ENCODE results near the gene SPHK1. TPM values are rescaled to one million over a fixed set of nuclear protein-coding genes. Genes with fewer than 3 reads are reported as not detected.

The SPHK1 gene
- polyA plus RNA-seq, 1 of the 3 experiments (the other 2 are of a cell fraction), result 12.3 TPM

- TF ChIP-seq USF2 (IDR thresholded peaks at IDR 0.05; ENCODE audit: borderline replicate concordance, low read depth, low read length), result no peak
- TF ChIP-seq ZBTB33 (IDR thresholded peaks at IDR 0.05; ENCODE audit: borderline replicate concordance, low read depth), result no peak
- TF ChIP-seq RAD21 (IDR thresholded peaks at IDR 0.05; ENCODE audit: low read length), result no peak
- TF ChIP-seq SMC3 (IDR thresholded peaks at IDR 0.05; ENCODE audit: low read depth, low read length), result no peak
- TF ChIP-seq RFX5 (IDR thresholded peaks at IDR 0.05; ENCODE audit: low read length), result no peak
- no peak for TF ChIP-seq IRF3 (IDR thresholded peaks at IDR 0.05; ENCODE audit: low read depth, low read length)
- no peak for TF ChIP-seq TEAD4 (IDR thresholded peaks at IDR 0.05; ENCODE audit: borderline replicate concordance, insufficient read depth)
- no peak for TF ChIP-seq MEF2A (IDR thresholded peaks at IDR 0.05; ENCODE audit: borderline replicate concordance, low read depth)
Measured at GRCh38 chr17:76341301-76341700, 43.1 kb upstream of the SPHK1 start (continued).

- CTCF ChIA-PET, result interaction anchor here (1.4 to 3.8 kb wide), 3 partner anchors 10 to 222 kb away, joined by 4 to 19 read pairs (median 10); partner anchors contain the start of gene SPHK1
- Histone ChIP-seq H3K4me3 (ENCODE audit: low read depth in 2 of 2, low read length in 1 of 2) (no peak overlapping the region), H3K9me3 (no peaks in the 10 kb centered on the region), H3K9ac (no peak overlapping the region), H3K9me2 (no peaks in the 10 kb centered on the region), H3K4me2 (no peak overlapping the region), H3K4me1 (ENCODE audit: control insufficient read depth in 1 of 2, insufficient read depth in 2 of 2, low read depth in 1 of 2, low read length in 1 of 2) (no peaks in the 10 kb centered on the region), H2AFZ (ENCODE audit: low read depth) (no peak overlapping the region), H3K79me2 (ENCODE audit: insufficient read depth) (peaks cover 44% of the 10 kb centered on the region), H4K20me1 (ENCODE audit: insufficient read depth) (0 out of 2 replicates have a peak, but pooled peaks cover 3% of the 10 kb centered on the region), H3K36me3 (replicated peaks in 1 of 2; ENCODE audit: control insufficient read depth in 1 of 2, insufficient read depth in 2 of 2, low read length in 1 of 2) (peaks cover 17 to 47% of the 10 kb centered on the region in 2 experiments), H3K27me3 (ENCODE audit: insufficient read depth) (no peaks in the 10 kb centered on the region), H3F3A (replicated peaks; ENCODE audit: insufficient read depth) (no peaks in the 10 kb centered on the region), H3K27ac (ENCODE audit: low read depth in 2 of 2, low read length in 1 of 2) (no peak overlapping the region)
- TF ChIP-seq FOXJ3 (CRISPR knock-in tag; IDR thresholded peaks at IDR 0.05) (peak; percentile 78), MAX (IDR thresholded peaks at IDR 0.05; ENCODE audit: low read depth) (no peak), GATA2 (CRISPR knock-in tag; IDR thresholded peaks at IDR 0.05) (peak; percentile 81), SMC3 (IDR thresholded peaks at IDR 0.05; ENCODE audit: low read depth, low read length) (no peak), USF1 (IDR thresholded peaks at IDR 0.05; ENCODE audit: borderline replicate concordance, low read depth) (no peak), EP300 (IDR thresholded peaks at IDR 0.05; ENCODE audit: borderline replicate concordance in 1 of 2, low read depth in 1 of 2, low read length in 1 of 2) (peak in 1 of 2 experiments; percentile 27; a peak in 1 of 4 replicates), TAF1 (IDR thresholded peaks at IDR 0.05; ENCODE audit: borderline replicate concordance, low read depth, low read length) (no peak), RAD21 (IDR thresholded peaks at IDR 0.05; ENCODE audit: low read length) (no peak), GABPA (IDR thresholded peaks at IDR 0.05; ENCODE audit: low read depth) (no peak), FOXM1 (IDR thresholded peaks at IDR 0.05; ENCODE audit: low read depth) (no peak), USF2 (IDR thresholded peaks at IDR 0.05; ENCODE audit: borderline replicate concordance, low read depth, low read length) (no peak), ELF1 (IDR thresholded peaks at IDR 0.05) (no peak), NFIC (IDR thresholded peaks at IDR 0.05; ENCODE audit: borderline replicate concordance) (no peak), POLR2AphosphoS5 (IDR thresholded peaks at IDR 0.05; ENCODE audit: low read depth, low read length) (no peak)
- peak; percentile 34 for DNase-seq
- POLR2A ChIA-PET, result no interaction called here
- WGBS (ENCODE audit: low lambda C conversion rate), result 83% methylated on average over 7 of the region's 7 CpGs
Measured at GRCh38 chr17:76343106-76343505, 41.3 kb upstream of the SPHK1 start.
